D721Med (cell line): ENCODE data around the gene GAS6.

Experiments
- DNase-seq: peaks from one replicate; pipeline ENCODE4 v3.0.0; 2011; ENCODE audit warnings: low spot score; ENCODE audit not compliant: insufficient read length
- FAIRE-seq: peaks from 2 replicates; lab custom pipeline; 2011; peaks lifted over from hg19 to GRCh38; lab: Jason Lieb, UNC
- CTCF ChIP-seq: IDR thresholded peaks from 2 replicates; pipeline ENCODE4 v1.5.1; 2012; ENCODE audit warnings: mild to moderate bottlenecking, control low read depth; ENCODE audit not compliant: insufficient read depth; ENCODE audit errors: missing control alignments

Gene GAS6

GRCh38 chr13:113887700-113888201 lies 23.9 kb upstream of the GAS6 start:
- no peak for FAIRE-seq
- TF ChIP-seq CTCF = no peak
- DNase-seq = no peak

DNA sequence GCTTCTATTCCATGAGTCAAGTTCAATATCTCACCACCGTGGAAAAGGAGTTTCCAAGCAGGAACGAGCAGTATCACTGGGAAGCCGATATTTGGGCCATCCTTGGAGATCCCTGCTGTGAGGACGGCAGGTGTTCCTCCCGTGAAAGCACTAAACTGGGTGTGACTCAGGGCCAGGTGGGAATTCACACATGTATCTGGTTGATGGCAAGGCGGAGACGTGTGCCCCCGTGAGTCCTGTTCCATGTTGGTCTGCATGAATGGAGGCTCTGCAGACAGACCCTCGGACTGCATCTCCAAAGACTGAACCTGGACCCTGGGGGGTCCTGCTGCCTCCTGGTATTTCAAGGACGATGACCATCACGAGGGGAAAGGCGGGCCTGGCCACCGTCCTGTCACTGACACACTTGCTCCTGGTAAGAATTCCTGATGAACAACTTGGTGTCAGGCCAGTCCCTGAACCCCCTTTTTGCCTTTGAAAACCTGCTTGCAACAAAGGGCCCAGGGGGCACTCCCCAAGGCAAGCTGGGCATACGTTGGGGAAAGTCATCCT lies 22.8 kb upstream of the GAS6 start:
- TF ChIP-seq CTCF = no peak
- DNase-seq = no peak
- no peak for FAIRE-seq

- DNase-seq (no peak), FAIRE-seq (no peak)
- no peak for TF ChIP-seq CTCF
Observed at GRCh38 chr13:113884821-113885220, 20.9 kb upstream of the GAS6 start.

DNA sequence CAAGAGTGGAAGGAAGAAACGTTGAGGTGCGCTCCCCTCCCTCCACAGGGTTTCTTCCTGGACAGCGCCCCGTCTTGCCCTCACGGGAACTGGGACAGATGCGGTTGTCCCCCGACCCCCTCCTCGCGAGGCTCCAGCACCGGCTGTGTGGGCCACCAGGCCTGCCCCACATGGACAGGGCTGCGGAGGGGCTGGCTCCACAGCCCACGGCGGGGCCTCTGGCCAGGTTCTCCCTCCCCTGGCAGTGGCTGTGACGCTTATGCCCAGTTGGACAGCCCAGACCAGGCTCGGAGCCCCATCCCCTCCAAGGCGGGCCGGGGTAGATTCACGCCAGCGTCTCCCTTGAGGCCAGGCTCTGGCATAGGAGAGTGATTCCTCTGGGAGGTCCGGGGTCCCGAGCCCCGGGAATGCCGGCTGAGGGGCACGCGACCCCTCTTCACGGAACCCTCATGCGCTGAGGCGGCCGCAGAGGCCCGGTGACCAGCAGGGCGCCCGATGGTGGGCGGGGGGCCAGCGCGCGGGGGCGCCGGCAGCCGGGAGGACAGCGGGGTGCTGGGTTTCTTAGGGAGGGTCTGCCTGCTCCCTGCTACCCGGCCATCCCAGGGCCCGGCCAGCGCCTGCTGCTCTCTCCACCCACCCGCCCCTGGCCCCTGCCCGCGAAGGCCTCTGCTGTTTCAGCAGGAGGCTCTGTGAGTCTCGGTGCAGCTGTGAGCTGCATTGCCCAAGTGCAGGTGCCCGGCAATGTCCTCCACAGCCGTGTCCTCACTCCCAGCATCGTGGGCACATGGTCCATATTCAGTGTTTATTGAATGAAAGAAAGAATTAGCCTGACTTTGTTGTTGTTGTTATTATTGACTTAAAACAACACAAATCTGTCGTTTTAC lies 20.3 kb upstream of the GAS6 start:
- no peak for TF ChIP-seq CTCF
- no peak for DNase-seq
- FAIRE-seq = no peak

DNA sequence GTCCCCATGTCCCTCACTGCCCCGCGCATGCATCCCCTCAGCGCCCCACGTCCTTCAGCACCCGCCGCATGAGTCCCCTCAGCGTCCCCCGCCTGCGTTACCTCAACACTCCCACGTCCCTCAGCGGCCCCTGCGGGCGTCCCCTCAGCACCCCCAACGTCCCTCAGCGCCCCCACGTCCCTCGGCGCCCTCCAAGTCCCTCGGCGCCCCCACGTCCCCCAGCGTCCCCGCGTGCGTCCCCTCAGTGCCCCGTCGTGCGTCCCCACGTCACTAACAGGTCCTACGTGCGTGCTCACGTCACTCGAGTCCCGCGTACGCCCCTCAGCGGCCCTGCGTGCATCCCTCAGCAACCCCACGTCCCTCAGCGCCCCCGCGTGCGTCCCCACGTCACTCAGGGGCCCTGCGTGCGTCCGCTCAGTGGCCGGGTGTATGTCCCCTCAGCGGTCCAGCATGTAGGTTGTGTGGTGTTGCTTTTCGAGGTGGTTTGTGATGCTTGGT lies 19.5 kb upstream of the GAS6 start:
- FAIRE-seq (no peak), DNase-seq (no peak)
- TF ChIP-seq CTCF = no peak

DNA sequence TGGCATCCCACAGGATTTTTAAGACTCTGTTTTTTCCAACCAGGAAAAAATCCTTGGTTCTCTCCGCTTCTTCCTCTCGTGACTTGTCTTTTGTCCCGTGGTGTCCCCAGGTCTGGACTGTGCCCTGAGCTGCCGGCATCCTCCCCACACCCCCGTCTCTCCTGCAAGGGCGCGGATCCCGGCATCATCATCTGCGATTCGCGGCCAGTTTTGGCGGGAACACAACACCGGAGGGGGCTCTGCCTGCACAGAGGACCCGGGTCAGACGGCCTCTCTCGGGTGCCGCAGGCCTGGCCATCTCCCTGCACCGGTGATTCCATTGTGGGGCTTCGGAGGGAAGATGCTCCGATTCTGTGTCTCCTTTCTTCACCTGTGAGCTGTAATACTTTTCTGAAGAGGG lies 18.8 kb upstream of the GAS6 start:
- DNase-seq (no peak), FAIRE-seq (no peak)
- TF ChIP-seq CTCF = no peak

DNA sequence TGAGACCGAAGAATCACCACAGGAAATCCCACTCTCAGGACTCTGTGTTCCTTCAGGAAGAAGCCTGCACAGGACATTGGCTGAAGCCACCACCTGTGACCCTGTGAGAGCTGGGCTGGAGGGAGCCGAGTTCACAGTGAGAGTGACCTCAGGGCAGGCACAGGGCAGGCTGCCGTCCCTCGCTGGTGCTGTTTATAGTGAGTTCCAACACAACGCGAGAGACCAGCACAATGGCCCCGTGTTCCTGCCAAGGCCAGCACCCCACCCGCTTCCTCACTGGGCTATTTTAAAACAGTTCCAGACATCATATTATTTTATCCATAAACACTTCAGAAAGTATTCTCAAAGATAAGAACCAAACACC lies 18.4 kb upstream of the GAS6 start:
- FAIRE-seq (no peak), DNase-seq (no peak)
- TF ChIP-seq CTCF = no peak
